ENCODE data around the gene MTMR12. TPM values are rescaled to one million over a fixed set of nuclear protein-coding genes. Genes with fewer than 3 reads are reported as not detected.
"Not testable (repeated sequence)": the region's sequence is repeated elsewhere in the genome, so short reads cannot be mapped to it uniquely, and the experiment has no call there.

MTMR12 gene
- total RNA-seq, 1 donor from 2014 or later, result 25.6 TPM

DNA sequence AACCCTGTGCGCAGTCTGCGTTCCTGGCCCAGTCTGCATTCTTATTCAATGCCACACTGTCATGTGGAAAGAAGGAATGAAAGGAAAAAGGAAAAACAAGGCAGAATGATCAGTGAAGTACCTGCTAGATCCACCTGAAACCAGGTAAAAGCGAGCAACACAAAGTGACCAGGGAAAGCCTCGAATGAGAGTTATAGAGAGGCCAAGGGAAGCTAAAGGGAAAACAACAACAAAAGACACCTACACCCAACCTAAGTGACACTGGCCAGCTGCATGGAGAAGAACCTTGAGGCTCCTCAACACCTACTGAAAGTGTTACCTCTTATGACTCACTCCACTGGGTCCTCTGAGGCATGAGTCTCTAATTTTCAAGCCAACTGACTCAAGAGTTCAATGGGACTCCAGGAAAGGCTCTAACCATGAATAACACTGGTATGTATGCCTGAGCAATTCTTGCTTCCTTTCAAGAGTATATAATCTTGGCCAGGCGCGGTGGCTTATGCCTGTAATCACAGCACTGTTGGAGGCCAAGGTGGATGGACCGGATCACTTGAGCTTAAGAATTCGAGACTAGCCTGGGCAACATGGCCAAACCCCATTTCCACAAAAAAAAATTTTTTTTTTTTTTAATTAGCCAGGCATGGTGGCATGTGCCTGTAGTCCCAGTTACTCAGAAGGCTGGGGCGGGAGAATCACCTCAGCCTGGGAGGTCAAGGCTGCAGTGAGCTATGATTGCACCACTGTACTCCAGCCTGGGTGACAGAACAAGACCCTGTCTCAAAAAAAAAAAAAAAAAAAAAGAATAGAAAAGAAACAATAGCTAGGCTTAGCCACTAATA is 29.0 kb downstream of the MTMR12 start:
- Mint-ChIP-seq H3K9me3 (ENCODE audit: unreplicated experiment) (peaks cover 3% of the 10 kb centered on the region), H3K36me3 (ENCODE audit: unreplicated experiment) (peaks cover 5% of the 10 kb centered on the region), H3K27ac (ENCODE audit: unreplicated experiment) (no peak overlapping the region), H3K4me1 (ENCODE audit: low read depth, unreplicated experiment) (peaks cover 10% of the 10 kb centered on the region), H3K4me3 (ENCODE audit: unreplicated experiment) (no peak overlapping the region), H3K27me3 (ENCODE audit: unreplicated experiment) (peaks cover 2% of the 10 kb centered on the region)
- TF ChIP-seq, protein P1, sequence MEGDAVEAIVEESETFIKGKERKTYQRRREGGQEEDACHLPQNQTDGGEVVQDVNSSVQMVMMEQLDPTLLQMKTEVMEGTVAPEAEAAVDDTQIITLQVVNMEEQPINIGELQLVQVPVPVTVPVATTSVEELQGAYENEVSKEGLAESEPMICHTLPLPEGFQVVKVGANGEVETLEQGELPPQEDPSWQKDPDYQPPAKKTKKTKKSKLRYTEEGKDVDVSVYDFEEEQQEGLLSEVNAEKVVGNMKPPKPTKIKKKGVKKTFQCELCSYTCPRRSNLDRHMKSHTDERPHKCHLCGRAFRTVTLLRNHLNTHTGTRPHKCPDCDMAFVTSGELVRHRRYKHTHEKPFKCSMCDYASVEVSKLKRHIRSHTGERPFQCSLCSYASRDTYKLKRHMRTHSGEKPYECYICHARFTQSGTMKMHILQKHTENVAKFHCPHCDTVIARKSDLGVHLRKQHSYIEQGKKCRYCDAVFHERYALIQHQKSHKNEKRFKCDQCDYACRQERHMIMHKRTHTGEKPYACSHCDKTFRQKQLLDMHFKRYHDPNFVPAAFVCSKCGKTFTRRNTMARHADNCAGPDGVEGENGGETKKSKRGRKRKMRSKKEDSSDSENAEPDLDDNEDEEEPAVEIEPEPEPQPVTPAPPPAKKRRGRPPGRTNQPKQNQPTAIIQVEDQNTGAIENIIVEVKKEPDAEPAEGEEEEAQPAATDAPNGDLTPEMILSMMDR (IDR thresholded peaks at IDR 0.05; ENCODE audit: partially characterized antibody, unreplicated experiment), result no peak
- DNase-seq, result no peak

DNA sequence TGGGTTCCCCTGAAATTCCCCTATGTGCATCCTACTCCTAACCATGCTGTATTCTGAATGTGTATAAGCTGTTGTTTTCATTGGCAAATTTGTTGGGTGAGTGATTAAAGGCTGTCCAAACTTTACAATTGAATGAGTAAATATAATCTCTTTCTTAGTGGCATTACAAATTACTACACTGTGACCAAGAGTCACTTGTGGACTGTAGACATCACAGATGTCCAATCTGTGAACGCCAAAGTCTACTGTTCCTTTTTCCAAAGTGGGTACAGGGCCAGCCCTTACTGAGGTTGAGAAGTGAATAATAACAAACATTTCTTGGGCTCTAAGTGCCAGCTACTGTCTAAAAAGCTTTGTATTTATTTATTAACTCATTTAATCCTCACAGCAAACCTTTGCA is 29.7 kb downstream of the MTMR12 start:
- H3K4me1 Mint-ChIP-seq (ENCODE audit: low read depth, unreplicated experiment), result peaks cover 10% of the 10 kb centered on the region
- no peaks in the 10 kb centered on the region for H3K36me3 Mint-ChIP-seq (ENCODE audit: unreplicated experiment)
- DNase-seq, result no peak
- no peak overlapping the region for H3K27ac Mint-ChIP-seq (ENCODE audit: unreplicated experiment)
- peaks cover 3% of the 10 kb centered on the region for H3K9me3 Mint-ChIP-seq (ENCODE audit: unreplicated experiment)
- TF ChIP-seq, protein P1 (IDR thresholded peaks at IDR 0.05; ENCODE audit: partially characterized antibody, unreplicated experiment), result no peak
- H3K4me3 Mint-ChIP-seq (ENCODE audit: unreplicated experiment), result no peak overlapping the region
- peaks cover 2% of the 10 kb centered on the region for H3K27me3 Mint-ChIP-seq (ENCODE audit: unreplicated experiment)

DNA sequence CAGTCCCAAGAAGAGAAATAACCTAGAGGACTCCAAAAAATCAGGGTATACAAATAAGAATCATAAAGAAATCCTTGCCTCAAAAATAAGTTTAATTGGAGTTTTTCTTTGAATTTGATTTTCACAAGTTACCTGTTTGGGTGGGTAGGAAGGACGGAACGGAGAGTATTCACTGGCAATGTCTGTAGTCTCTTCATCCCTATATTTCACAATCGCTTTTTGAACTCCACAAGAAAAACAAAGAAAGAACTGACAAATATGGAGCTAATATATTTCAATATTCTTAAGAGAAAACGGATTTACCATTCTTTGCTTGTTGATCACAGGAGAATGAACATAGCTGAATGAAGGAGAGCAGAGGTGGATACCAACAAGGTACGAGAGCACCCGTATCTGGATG is 30.1 kb downstream of the MTMR12 start:
- Mint-ChIP-seq H3K27me3 (ENCODE audit: unreplicated experiment) (peaks cover 2% of the 10 kb centered on the region), H3K4me3 (ENCODE audit: unreplicated experiment) (no peak overlapping the region), H3K27ac (ENCODE audit: unreplicated experiment) (no peak overlapping the region), H3K4me1 (ENCODE audit: low read depth, unreplicated experiment) (peaks cover 10% of the 10 kb centered on the region), H3K36me3 (ENCODE audit: unreplicated experiment) (no peaks in the 10 kb centered on the region), H3K9me3 (ENCODE audit: unreplicated experiment) (peaks cover 3% of the 10 kb centered on the region)
- TF ChIP-seq, protein P1 (IDR thresholded peaks at IDR 0.05; ENCODE audit: partially characterized antibody, unreplicated experiment), result no peak
- DNase-seq, result no peak

DNA sequence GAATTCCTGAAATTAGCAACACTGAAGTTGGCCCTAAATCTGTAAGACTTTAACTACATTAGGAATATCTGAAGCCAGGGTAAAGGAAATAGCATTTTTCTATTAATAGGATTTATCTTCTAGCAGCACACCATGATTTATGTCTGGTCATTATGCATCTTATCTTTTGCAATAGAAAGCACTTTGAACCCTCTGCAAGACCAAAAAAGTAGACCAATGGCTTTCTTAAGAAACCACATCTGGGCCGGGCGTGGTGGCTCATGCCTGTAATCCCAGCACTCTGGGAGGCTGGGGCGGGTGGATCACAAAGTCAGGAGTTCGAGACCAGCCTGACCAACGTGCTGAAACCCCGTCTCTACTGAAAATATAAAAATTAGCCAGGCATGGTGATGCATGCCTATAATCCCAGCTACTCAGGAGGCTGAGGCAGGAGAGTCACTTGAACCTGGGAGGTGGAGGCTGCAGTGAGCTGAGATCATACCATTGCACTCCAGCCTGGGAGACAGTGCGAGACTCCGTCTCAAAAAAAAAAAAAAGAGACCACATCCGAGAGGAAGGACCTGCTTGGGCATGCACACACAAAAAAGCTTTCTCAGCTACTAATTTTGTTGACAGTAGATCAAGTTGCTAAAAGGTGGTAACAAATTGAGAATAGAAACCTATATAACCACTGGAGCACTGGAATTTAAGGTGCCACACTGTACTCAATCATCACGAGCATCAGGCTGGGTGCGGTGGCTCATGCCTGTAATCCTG is 31.2 kb downstream of the MTMR12 start:
- DNase-seq; H3K36me3 Mint-ChIP-seq (ENCODE audit: unreplicated experiment); H3K4me3 Mint-ChIP-seq (ENCODE audit: unreplicated experiment); H3K27ac Mint-ChIP-seq (ENCODE audit: unreplicated experiment); H3K27me3 Mint-ChIP-seq (ENCODE audit: unreplicated experiment); H3K4me1 Mint-ChIP-seq (ENCODE audit: low read depth, unreplicated experiment); H3K9me3 Mint-ChIP-seq (ENCODE audit: unreplicated experiment): not testable (repeated sequence)

DNA sequence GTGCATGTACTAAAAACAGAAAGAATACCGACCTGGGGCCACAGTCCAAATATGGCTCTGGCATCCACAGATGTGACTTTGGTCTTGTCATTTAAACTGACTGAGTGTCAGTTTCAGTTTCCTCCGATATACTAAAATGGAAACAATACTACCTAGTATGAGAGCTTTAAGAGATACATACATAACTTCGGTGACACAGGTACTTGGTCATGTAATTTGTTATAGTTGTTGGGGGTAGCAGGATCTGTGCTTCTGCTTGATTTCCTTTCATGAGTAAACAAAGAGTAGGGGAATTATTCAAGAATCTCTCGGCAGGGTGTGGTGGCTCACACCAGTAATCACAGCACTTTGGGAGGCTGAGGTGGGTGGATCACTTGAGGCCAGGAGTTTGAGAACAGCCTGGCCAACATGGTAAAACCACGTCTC is 32.1 kb downstream of the MTMR12 start:
- H3K4me1 Mint-ChIP-seq (ENCODE audit: low read depth, unreplicated experiment), result peaks cover 3% of the 10 kb centered on the region
- H3K4me3 Mint-ChIP-seq (ENCODE audit: unreplicated experiment), result no peak overlapping the region
- DNase-seq, result no peak
- H3K9me3 Mint-ChIP-seq (ENCODE audit: unreplicated experiment), result peaks cover 3% of the 10 kb centered on the region
- H3K27me3 Mint-ChIP-seq (ENCODE audit: unreplicated experiment), result peaks cover 2% of the 10 kb centered on the region
- no peaks in the 10 kb centered on the region for H3K36me3 Mint-ChIP-seq (ENCODE audit: unreplicated experiment)
- TF ChIP-seq, protein P1 (IDR thresholded peaks at IDR 0.05; ENCODE audit: partially characterized antibody, unreplicated experiment), result no peak
- no peak overlapping the region for H3K27ac Mint-ChIP-seq (ENCODE audit: unreplicated experiment)

All from glutamatergic neuron (in vitro differentiated cells).